ENCODE data around the gene TM9SF1.

Gene TM9SF1, protein sequence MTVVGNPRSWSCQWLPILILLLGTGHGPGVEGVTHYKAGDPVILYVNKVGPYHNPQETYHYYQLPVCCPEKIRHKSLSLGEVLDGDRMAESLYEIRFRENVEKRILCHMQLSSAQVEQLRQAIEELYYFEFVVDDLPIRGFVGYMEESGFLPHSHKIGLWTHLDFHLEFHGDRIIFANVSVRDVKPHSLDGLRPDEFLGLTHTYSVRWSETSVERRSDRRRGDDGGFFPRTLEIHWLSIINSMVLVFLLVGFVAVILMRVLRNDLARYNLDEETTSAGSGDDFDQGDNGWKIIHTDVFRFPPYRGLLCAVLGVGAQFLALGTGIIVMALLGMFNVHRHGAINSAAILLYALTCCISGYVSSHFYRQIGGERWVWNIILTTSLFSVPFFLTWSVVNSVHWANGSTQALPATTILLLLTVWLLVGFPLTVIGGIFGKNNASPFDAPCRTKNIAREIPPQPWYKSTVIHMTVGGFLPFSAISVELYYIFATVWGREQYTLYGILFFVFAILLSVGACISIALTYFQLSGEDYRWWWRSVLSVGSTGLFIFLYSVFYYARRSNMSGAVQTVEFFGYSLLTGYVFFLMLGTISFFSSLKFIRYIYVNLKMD

DNA sequence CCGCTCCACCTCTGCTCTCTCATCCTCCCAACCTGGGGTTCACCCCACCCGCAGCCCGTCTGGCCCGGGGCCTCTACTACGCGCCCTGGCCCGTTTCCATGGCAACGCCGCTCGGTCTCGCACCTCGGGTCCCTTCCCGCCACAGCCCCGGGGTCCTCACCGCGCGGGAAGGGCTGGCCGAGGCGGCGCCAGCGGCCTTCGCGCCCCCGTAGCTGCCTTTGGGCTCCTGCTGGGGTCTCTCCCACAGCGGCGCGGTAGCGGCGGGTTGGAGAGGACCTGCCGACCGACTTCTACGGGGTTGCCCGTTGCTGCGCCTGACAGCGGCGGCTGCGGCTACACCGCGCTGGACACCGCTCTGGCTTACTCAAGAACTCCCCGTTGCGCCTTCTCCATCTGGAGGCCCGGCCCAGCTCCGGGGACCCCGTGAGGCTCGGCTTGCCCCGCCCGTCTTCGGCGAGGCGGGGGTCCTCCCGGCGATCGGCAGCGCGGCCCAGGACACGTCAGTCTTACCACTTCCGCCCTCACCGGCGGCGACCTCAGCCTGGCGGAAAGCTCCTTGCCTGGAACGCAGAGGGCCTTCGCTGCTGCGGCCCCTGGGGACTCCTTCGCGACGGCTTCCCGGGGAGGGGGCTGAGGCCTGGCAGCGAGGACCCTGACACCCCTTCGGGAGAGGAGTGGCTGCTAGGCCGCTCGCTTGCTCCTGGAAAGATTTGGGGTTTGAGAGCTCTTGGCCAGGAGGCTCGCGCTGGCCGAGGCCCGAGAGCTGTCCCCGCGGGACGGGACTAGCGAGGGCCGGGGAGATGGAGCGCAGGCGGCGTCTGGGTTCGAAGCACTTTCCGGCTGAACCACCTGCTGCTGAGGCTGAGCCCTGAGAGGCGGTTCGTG is at the start of gene TM9SF1:
Gene TM9SF1, minus strand, starts transcription at position 256 of the 885 bp plus-strand sequence. CDS start 422 bp downstream, outside the sequence.
- Mint-ChIP-seq H3K27ac (peak within 1 kb of the TSS; percentile 96), H3K4me1 (ENCODE audit: low read depth) (peaks cover 50% of the 10 kb centered on the region), H3K9me3 (no peaks in the 10 kb centered on the region), H3K4me3 (peak within 1 kb of the TSS; percentile 98), H3K27me3 (ENCODE audit: low read depth) (no peaks in the 10 kb centered on the region), H3K36me3 (ENCODE audit: low read depth) (peaks cover 41% of the 10 kb centered on the region)

DNA sequence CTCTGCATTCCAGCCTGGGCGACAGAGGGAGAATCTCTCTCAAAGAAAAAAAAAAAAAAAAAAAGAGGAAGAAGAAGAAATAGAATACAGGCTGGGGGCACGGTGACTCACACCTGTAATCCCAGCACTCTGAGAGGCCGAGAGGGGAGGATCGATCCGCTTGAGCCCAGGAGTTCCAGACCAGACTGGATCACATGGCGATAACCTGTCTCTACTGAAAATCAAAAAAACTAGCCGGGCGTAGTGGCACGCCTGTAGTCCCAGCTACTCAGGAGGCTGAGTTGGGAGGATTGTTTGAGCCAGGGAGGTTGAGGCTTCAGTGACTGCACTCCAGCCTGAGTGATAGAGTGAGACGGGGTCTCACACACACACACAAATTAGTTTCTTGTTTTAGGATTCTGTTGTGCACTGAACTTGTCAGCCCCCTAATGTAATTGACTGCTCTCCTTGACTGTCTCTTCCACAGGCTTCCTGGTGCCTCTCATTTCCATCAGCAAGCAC is 48.1 kb upstream of the TM9SF1 start:
- peaks cover 23% of the 10 kb centered on the region for H3K36me3 Mint-ChIP-seq (ENCODE audit: low read depth)
- peak overlapping the region; percentile 88 for H3K4me3 Mint-ChIP-seq
- H3K9me3 Mint-ChIP-seq = no peaks in the 10 kb centered on the region
- H3K27ac Mint-ChIP-seq = peak overlapping the region; percentile 97
- H3K27me3 Mint-ChIP-seq (ENCODE audit: low read depth) = no peaks in the 10 kb centered on the region
- peaks cover 47% of the 10 kb centered on the region for H3K4me1 Mint-ChIP-seq (ENCODE audit: low read depth)

- H3K27me3 Mint-ChIP-seq (ENCODE audit: low read depth) = no peaks in the 10 kb centered on the region
- peaks cover 37% of the 10 kb centered on the region for H3K36me3 Mint-ChIP-seq (ENCODE audit: low read depth)
- no peaks in the 10 kb centered on the region for H3K9me3 Mint-ChIP-seq
- H3K4me3 Mint-ChIP-seq = peak overlapping the region; percentile 88
- peaks cover 46% of the 10 kb centered on the region for H3K4me1 Mint-ChIP-seq (ENCODE audit: low read depth)
- H3K27ac Mint-ChIP-seq = peak overlapping the region; percentile 97
Measured at GRCh38 chr14:24241829-24242443, 46.7 kb upstream of the TM9SF1 start.

DNA sequence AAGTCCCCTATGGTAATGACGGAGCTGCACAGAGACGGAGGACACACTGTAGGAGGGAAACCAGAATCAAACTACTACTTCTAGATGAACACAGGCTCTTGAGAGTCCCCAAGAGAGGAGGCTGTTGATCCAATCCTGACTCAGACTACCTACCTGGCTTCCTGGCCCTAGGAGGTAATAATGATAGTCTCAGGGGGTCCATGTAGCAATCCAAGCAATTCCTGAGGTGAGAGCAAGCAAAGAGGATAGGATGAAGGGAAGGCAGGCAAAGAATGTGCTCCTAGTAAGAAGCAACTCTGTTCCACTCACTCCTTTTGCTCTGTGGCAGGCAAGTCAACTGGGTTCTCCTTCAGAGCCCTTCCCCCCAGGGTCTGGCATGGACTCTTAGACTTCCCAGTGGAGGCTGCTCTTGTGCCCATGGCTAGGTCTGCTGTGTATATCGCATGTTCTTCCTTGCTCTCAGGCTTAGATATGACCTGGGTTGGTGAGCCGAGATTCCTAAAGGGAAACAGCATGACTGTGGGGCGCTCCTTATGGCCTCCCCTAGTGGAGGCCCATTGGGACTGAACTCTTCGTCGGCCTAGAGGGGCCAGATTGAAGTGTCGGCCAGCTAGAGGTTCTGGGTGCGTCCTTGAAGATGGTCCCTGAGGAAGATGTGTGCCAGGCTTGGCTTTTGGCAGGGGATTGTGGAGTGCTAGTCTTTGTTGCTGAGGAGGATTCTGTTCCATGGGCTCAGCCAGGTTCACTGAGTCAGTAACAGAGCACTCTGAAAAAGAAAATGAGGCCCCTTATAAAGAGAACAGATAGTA is 45.1 kb upstream of the TM9SF1 start:
- no peaks in the 10 kb centered on the region for H3K9me3 Mint-ChIP-seq
- H3K27me3 Mint-ChIP-seq (ENCODE audit: low read depth) = no peaks in the 10 kb centered on the region
- peak overlapping the region; percentile 88 for H3K4me3 Mint-ChIP-seq
- H3K36me3 Mint-ChIP-seq (ENCODE audit: low read depth) = peaks cover 51% of the 10 kb centered on the region
- H3K27ac Mint-ChIP-seq = peak overlapping the region; percentile 6
- H3K4me1 Mint-ChIP-seq (ENCODE audit: low read depth) = peaks cover 51% of the 10 kb centered on the region

GRCh38 chr14:24238527-24239037 is 43.3 kb upstream of the TM9SF1 start:
- H3K27me3 Mint-ChIP-seq (ENCODE audit: low read depth) = no peaks in the 10 kb centered on the region
- H3K4me3 Mint-ChIP-seq = no peak overlapping the region
- H3K36me3 Mint-ChIP-seq (ENCODE audit: low read depth) = peaks cover 58% of the 10 kb centered on the region
- H3K27ac Mint-ChIP-seq = no peak overlapping the region
- H3K4me1 Mint-ChIP-seq (ENCODE audit: low read depth) = peaks cover 55% of the 10 kb centered on the region
- no peaks in the 10 kb centered on the region for H3K9me3 Mint-ChIP-seq

GRCh38 chr14:24238123-24238522 is 42.9 kb upstream of the TM9SF1 start:
- H3K27ac Mint-ChIP-seq = no peak overlapping the region
- no peak overlapping the region for H3K4me3 Mint-ChIP-seq
- H3K36me3 Mint-ChIP-seq (ENCODE audit: low read depth) = peaks cover 58% of the 10 kb centered on the region

GRCh38 chr14:24237463-24237955 is 42.3 kb upstream of the TM9SF1 start:
- Mint-ChIP-seq H3K27me3 (ENCODE audit: low read depth) (no peaks in the 10 kb centered on the region), H3K27ac (peak overlapping the region; percentile 4), H3K9me3 (no peaks in the 10 kb centered on the region), H3K4me3 (no peak overlapping the region), H3K4me1 (ENCODE audit: low read depth) (peaks cover 57% of the 10 kb centered on the region), H3K36me3 (ENCODE audit: low read depth) (peaks cover 58% of the 10 kb centered on the region)

More at GRCh38 chr14:24238123-24238522, 42.9 kb upstream of the TM9SF1 start:
- Mint-ChIP-seq H3K9me3 (no peaks in the 10 kb centered on the region), H3K27me3 (ENCODE audit: low read depth) (no peaks in the 10 kb centered on the region), H3K4me1 (ENCODE audit: low read depth) (peaks cover 57% of the 10 kb centered on the region)

GRCh38 chr14:24236689-24237462 is 41.6 kb upstream of the TM9SF1 start:
- Mint-ChIP-seq H3K4me3 (no peak overlapping the region), H3K9me3 (no peaks in the 10 kb centered on the region), H3K36me3 (ENCODE audit: low read depth) (peaks cover 56% of the 10 kb centered on the region), H3K27ac (peak overlapping the region; percentile 4), H3K27me3 (ENCODE audit: low read depth) (no peaks in the 10 kb centered on the region), H3K4me1 (ENCODE audit: low read depth) (peaks cover 55% of the 10 kb centered on the region)

DNA sequence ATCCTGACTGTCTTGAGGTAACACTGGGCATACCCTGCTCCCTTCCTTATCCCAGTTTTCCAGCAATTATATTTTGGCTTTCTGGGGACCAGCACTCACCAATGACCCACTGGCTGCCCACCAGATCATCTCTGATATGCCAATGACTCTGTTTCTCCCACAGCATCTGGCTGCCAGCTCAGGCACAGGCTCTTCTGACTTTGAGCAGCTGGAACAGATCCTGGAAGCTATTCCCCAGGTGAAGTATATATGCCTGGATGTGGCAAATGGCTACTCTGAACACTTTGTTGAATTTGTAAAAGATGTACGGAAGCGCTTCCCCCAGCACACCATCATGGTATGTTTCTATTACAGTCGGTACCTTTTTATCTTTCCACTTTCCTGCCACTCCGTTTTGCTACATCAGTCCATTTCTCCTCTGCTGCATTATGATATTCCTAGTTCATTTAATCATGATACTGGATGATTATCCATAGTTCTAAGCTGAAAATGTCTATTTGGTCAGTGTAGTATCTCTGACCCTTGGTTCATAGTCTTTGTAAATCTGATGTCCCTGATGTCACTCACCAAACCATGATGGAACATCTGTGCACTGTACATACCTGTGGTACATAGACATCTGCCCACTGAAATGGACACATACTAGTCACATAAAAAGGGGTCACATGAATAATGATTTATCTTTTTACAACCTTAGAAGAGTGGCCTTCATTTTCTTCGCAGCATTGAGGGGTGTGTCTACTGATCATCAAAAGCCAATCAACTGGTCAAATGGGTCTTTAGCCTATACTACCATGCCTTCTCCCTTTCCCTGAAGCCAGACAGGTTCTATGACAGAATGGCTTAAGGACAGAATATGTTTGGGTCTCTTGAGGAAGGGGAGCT is 40.8 kb upstream of the TM9SF1 start:
- Mint-ChIP-seq H3K9me3 (no peaks in the 10 kb centered on the region), H3K4me3 (no peak overlapping the region), H3K4me1 (ENCODE audit: low read depth) (peaks cover 61% of the 10 kb centered on the region), H3K36me3 (ENCODE audit: low read depth) (peaks cover 55% of the 10 kb centered on the region), H3K27me3 (ENCODE audit: low read depth) (no peaks in the 10 kb centered on the region), H3K27ac (no peak overlapping the region)

DNA sequence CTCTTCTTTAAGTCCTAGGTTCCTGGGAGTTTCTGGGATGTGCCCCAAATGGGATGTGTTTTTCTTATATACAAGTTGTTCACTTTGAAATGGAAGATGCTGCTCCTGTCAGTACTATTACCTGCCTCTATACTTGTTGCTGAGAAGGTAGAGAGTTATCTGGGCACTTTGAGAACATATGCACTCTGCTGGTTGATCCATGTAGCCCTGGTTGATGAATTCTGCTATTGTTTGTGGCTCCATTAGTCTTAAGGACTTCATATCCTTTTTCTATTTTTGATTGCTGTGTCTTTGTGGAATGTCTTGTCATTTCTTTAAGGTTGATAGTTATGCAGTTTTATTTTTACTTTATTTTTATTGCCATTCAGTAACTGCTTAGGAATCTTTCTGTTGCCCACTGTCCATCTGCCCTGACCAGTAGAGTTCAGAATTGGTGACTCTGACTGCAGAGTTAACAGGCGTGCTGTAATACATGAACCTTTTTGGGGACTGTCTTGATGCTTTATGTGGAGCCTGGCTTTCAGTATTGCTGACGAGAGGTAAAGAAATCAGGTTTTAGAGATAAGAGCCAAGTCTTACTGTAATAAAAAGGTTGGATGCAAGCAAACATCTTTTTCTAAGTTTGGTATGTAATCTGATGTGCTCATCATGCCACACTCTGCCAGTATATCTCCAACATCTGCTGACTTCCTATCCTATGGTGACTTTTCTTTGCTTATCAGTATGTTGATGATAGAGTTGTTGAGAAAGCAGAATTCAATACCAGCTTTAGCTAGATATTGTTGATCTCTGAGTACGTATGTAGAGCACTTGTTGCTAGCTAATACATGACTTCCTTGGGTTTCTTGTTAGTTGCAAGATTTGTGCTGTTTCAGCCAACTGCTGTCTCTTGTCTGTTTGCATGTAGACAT is 39.1 kb upstream of the TM9SF1 start:
- H3K27me3 Mint-ChIP-seq (ENCODE audit: low read depth) = no peaks in the 10 kb centered on the region
- H3K4me1 Mint-ChIP-seq (ENCODE audit: low read depth) = peaks cover 48% of the 10 kb centered on the region
- H3K4me3 Mint-ChIP-seq = peak overlapping the region; percentile 61
- H3K27ac Mint-ChIP-seq = peak overlapping the region; percentile 35
- H3K9me3 Mint-ChIP-seq = no peaks in the 10 kb centered on the region
- peaks cover 43% of the 10 kb centered on the region for H3K36me3 Mint-ChIP-seq (ENCODE audit: low read depth)

DNA sequence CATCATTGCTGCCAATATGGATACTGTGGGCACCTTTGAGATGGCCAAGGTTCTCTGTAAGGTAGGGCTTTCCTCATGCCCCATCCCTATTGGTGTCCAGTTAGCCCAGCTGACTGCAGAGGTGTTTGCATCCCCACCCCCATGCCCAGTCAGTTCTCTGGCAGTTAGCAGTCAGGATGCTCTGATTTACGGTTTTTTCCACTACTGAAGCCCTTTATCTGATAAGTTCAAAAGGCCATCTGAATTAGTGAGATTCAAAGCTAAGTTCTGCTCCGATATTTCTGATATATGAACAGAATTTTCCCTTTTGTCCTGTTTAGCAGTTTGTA is 38.3 kb upstream of the TM9SF1 start:
- H3K9me3 Mint-ChIP-seq = no peaks in the 10 kb centered on the region
- H3K4me3 Mint-ChIP-seq = peak overlapping the region; percentile 97
- H3K36me3 Mint-ChIP-seq (ENCODE audit: low read depth) = peaks cover 38% of the 10 kb centered on the region
- peaks cover 44% of the 10 kb centered on the region for H3K4me1 Mint-ChIP-seq (ENCODE audit: low read depth)
- no peaks in the 10 kb centered on the region for H3K27me3 Mint-ChIP-seq (ENCODE audit: low read depth)
- peak overlapping the region; percentile 44 for H3K27ac Mint-ChIP-seq
